ENCODE measurements around the gene ROR1.

GRCh38 chr1:63906047-63906704 lies 132.4 kb downstream of the ROR1 start:
- TF ChIP-seq CTCF (IDR thresholded peaks at IDR 0.05) (no peak), EZH2 (IDR thresholded peaks at IDR 0.05; ENCODE audit: borderline replicate concordance, insufficient read depth, low read depth, low read length, poor library complexity, severe bottlenecking) (no peak)
